ENCODE data around the gene FUOM.

Gene FUOM, protein sequence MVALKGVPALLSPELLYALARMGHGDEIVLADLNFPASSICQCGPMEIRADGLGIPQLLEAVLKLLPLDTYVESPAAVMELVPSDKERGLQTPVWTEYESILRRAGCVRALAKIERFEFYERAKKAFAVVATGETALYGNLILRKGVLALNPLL

GRCh38 chr10:133357285-133358161, at the start of gene FUOM:
Gene FUOM (minus strand): TSS chr10:133358019. CDS start chr10:133358007, 12 bp downstream.
- peak; percentile 57 to 68 (median 66) for DNase-seq (ENCODE audit: low read depth in 2 of 3, low spot score in 1 of 3)

- no peak for DNase-seq (ENCODE audit: low read depth in 2 of 3, low spot score in 1 of 3)
Observed at GRCh38 chr10:133405844-133406527, 48.2 kb upstream of the FUOM start.

DNA sequence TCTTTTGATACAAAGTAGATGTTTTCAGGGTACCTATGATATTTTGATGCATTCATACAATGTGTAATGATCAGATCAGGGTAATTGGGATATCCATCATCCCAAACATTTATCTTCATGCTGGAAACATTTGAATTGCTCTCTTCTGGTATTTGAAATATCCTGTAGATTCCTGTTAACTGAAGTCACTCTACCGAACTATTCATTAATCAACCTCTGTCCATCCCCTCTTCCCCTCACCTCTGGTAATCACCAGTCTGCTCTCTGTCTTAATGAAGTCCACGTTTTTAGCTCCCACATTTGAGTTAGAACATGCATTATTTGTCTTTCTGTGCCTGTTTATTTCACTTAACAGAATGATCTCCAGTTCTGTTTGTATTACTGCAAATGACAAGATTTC, 47.5 kb upstream of the FUOM start:
- no peak for DNase-seq (ENCODE audit: low read depth in 2 of 3, low spot score in 1 of 3)

GRCh38 chr10:133403784-133404183, 46.0 kb upstream of the FUOM start:
- DNase-seq (ENCODE audit: low read depth in 2 of 3, low spot score in 1 of 3) = no peak

- no peak for DNase-seq (ENCODE audit: low read depth in 2 of 3, low spot score in 1 of 3)
Observed at GRCh38 chr10:133403359-133403758, 45.5 kb upstream of the FUOM start.

DNA sequence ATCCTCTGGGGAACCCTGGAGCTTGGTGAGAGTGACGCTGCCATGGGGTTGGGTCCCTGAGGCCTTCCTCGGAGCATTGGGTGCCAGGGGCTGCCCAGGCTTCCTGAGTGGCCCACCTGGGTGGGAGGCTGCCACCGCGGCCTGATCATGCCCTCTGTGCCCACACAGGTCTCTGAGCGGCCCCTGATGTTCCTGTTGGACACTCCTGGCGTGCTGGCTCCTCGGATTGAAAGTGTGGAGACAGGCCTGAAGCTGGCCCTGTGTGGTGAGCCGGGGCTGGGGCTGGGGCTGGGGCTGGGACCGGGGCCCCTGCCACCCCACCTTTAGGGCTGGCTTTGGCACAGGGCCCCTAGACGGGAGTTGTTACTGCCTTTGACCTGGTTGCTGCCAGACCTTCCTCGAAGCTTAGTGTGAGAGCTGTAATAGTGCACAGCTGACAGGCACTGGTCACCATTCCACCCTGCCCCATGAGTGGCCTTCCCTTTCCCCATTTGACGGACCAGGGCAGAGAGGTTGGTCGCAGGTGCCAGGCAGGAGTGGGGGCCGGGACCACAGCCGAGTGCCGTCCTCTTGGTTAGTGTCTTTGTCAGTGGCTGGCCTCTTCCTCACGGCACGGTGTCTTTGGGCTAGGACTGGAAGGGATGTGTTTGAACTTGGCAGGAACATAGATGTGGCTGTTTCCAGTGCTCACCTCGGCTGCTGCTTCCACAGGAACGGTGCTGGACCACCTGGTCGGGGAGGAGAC, 44.3 kb upstream of the FUOM start:
- DNase-seq (ENCODE audit: low read depth in 2 of 3, low spot score in 1 of 3) = no peak

- no peak for DNase-seq (ENCODE audit: low read depth in 2 of 3, low spot score in 1 of 3)
Observed at GRCh38 chr10:133401500-133401899, 43.7 kb upstream of the FUOM start.

DNA sequence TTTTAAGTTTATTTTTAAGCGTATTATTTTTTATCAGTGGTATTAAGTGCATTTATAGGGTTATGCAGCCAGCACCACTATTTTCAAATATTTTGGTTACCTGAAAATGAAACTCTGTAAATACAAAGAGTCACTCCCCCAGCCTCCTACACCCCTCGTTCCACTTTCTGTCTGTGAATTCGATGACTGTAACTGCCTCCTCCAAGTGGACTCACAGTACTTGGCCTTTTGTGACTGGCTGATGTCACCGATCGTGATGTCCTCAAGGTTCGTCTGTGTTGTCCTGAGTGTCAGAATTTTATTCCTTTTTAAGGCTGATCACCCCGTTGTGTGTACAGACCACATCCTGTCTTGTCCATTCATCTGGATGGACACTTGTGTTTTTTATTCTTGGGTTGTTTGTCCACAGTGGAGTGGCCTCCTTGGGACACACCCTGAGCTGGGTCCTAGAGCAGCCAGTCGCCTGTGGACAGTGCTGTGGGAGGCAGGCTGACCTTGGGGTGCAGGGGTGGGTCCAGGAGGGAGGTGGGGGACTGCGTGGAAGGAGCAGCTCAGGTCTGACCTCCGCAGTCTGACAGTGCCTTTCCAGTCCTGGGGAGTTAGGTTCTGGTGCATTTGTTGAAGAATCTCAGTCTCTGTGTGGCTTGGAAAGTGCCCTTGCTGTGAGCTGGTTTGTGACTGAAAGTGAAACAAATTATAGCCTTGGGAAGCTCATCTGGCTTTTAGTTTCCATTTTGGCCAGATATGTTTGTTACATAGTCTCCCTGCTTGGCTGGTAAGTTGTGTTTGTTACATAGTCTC, 43.0 kb upstream of the FUOM start:
- DNase-seq (ENCODE audit: low read depth in 2 of 3, low spot score in 1 of 3) = no peak

DNA sequence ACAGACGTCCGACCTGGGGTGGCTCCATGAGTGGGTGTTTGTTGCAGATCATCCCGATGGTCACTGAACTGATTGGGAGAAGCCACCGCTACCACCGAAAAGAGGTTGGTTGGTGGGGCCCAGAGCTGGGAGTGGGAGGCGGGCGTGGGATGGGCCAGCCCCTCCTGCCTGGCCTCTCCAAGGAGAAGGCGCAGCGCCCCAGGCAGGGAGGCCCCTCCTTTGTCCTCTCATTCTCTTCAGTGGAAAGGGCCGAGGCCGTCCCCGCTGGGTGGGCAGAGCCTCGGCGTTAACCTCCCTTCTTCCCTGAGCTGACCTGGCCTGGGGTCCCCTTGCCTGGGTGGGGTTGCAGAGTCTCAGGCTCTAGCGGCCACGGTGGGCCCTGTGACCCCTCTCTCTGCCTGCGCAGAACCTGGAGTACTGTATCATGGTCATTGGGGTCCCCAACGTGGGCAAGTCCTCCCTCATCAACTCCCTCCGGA, 41.3 kb upstream of the FUOM start:
- no peak for DNase-seq (ENCODE audit: low read depth in 2 of 3, low spot score in 1 of 3)

- no peak for DNase-seq (ENCODE audit: low read depth in 2 of 3, low spot score in 1 of 3)
Observed at GRCh38 chr10:133397938-133398337, 40.1 kb upstream of the FUOM start.

DNA sequence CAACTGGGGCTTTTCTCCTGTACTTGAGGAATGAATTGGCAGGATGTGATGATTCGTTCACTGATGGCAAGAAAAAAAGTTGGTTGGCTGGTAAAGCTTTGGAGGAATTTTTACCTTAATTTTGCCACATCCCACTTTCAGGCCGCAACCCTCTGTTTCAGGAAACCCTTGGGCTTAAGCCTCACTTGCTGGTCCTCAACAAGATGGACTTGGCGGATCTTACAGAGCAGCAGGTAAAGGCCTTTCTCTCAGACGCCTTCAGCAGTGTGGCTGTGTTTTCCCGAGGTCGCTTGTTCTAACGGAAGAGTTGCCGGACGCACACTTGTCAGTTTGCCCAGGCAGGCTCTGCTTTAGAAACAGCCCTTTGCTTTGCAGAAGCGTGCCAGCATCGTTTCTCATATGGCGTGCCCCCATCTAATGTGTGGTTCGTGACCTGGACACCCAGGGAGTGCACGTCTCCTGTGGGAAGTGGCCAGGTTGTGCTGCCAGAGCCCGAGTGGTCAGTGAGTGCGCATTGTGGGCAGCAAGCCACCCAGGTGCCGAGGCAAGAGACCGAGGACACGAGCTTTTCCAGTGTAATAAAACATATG, 38.3 kb upstream of the FUOM start:
- no peak for DNase-seq (ENCODE audit: low read depth in 2 of 3, low spot score in 1 of 3)

GRCh38 chr10:133394801-133395221, 37.0 kb upstream of the FUOM start:
- DNase-seq (ENCODE audit: low read depth in 2 of 3, low spot score in 1 of 3) = no peak

GRCh38 chr10:133394064-133394663, 36.3 kb upstream of the FUOM start, which contains the start of gene MTG1:
Gene MTG1 (plus strand): TSS chr10:133394157. CDS start chr10:133394221, 64 bp downstream.
- peak; percentile 88 to 95 (median 92) for DNase-seq (ENCODE audit: low read depth in 2 of 3, low spot score in 1 of 3)

DNA sequence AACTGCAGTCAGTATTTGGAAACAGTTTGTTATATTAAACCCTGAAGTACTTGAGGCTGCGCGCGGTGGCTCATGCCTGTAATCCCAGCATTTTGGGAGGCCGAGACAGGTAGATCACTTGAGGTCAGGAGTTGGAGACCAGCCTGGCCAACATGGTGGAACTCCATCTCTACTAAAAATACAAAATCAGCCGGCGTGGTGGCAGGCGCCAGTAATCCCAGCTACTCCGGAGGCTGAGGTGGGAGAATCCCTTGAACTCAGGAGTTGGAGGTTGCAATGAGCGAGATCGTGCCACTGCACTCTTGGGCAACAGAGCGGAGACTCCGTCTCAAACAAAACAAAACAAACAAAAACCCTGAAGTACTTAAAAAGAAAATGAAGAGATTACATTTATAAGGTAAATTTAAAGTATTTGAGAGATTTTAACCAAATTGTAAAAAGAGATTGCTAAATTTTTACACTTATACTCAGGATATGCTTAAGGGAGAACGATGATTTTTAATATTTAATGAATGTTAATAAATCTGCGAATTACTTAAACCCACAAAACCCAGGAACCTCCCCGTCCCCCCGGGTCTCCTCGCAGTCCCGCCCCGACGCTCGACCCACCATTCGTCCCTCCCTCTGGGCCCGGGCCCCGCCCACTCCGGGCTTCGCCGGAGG, 35.7 kb upstream of the FUOM start:
- no peak for DNase-seq (ENCODE audit: low read depth in 2 of 3, low spot score in 1 of 3)

DNA sequence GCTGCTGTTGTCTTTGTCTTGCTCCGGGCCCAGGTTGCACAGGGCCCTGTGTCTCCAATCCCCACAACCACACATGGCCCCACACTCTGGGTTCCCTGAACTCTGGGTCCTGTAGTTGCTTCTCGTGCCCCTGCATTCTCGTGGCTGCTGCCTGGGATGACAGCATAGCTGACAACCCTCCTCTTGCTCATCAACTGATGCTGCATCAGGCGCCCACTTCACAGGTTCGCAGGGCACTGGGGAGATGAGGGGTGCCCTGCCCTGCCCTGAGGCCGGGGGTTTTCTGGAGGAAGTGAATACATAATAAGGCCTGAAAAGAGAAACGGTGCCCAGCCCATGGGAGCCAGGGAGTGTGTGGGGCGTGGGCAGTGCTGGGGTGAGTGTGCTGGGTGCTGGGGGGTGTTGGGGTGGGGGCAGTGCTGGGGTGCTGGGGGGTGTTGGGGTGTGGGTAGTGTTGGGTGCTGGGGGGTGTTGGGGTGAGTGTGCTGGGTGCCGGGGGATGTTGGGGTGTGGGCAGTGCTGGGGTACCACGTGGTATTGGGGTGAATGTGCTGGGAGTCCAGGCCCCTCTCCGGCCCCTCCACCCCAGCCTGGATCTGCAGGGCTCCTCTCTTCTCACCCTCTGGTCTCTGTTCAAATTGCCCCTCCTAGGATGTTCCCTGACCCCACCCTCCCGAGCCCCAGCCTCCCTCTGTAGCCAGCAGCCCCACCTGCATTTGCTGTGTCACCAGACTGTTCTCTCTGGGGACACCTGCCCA, 34.1 kb upstream of the FUOM start:
- DNase-seq (ENCODE audit: low read depth in 2 of 3, low spot score in 1 of 3) = no peak

DNA sequence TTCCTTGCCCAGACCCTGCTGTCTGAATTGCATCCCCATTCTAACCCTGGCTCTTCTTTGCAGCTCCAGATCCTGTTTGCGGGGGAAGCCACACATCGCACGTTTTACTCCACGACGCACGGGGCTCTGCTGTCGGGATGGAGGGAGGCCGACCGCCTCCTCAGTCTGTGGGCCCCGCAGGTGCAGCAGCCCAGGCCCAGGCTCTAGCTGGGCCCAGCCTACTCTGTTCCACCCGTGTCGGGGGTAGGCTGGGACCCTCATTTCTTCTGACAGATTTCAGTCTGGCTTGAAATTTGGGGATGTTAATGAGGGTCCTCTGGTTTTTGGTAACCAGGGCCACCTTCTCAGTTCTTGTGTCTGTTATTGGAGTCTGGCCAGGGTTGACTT, 33.4 kb upstream of the FUOM start:
- DNase-seq (ENCODE audit: low read depth in 2 of 3, low spot score in 1 of 3) = no peak

GRCh38 chr10:133390597-133391248, 32.9 kb upstream of the FUOM start:
- DNase-seq (ENCODE audit: low read depth in 2 of 3, low spot score in 1 of 3) = no peak

All from stimulated activated CD4-positive, alpha-beta T cell treated with anti-CD3 and anti-CD28 coated beads, Interleukin-12 subunit alpha, Interleukin-12 subunit beta, amount 100 ng/mL, for 48 hours (primary cell).